Measurements from ENCODE around the gene PBX1. TPM values are rescaled to one million over a fixed set of nuclear protein-coding genes. Genes with fewer than 3 reads are reported as not detected.

PBX1 gene
- total RNA-seq, 1 donor: 4.2 TPM

- no peaks in the 10 kb centered on the region for H3K27me3 ChIP-seq (ENCODE audit: insufficient read depth, low read length)
- H3K4me3 ChIP-seq (ENCODE audit: low read length): no peak overlapping the region
- no peaks in the 10 kb centered on the region for H3K9me3 ChIP-seq (ENCODE audit: low read depth, low read length)
- no peaks in the 10 kb centered on the region for H3K4me1 ChIP-seq (ENCODE audit: insufficient read depth, low read length)
Measured at GRCh38 chr1:164769486-164770130, 210.6 kb downstream of the PBX1 start.

GRCh38 chr1:164770131-164770529 is 211.1 kb downstream of the PBX1 start:
- H3K9me3 ChIP-seq (ENCODE audit: low read depth, low read length): no peaks in the 10 kb centered on the region
- H3K4me1 ChIP-seq (ENCODE audit: insufficient read depth, low read length): no peaks in the 10 kb centered on the region
- no peak overlapping the region for H3K4me3 ChIP-seq (ENCODE audit: low read length)
- no peaks in the 10 kb centered on the region for H3K27me3 ChIP-seq (ENCODE audit: insufficient read depth, low read length)

DNA sequence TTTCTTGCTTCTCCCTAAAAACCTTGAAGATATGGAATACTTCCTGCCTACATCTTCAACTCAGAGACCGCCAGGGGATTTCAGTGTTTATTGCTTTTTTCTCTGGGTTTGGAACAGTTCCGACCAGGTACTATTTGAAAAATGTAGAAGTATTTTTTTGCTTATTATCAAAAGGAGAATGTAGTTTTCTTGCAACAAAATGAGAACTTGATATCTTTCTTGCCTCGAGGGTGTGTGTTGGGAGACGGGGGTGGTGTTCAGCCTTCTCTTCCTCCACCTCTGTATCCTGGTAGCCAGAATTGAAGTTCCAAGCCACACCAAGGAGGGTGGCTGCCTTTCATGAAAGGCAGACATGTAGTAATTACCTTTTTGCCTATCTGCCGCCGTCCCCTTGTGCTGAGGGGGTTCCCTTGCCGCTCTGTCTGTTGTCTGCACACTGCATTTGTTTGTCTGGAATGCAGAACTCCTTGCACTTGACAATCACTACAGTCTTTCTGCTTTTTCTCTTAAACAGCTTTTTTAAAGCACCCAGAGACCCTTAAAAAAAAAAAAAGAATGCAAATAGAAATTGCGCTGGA is 212.1 kb downstream of the PBX1 start:
- no peaks in the 10 kb centered on the region for H3K9me3 ChIP-seq (ENCODE audit: low read depth, low read length)
- H3K4me3 ChIP-seq (ENCODE audit: low read length): no peak overlapping the region
- H3K4me1 ChIP-seq (ENCODE audit: insufficient read depth, low read length): no peaks in the 10 kb centered on the region
- no peaks in the 10 kb centered on the region for H3K27me3 ChIP-seq (ENCODE audit: insufficient read depth, low read length)

- H3K4me3 ChIP-seq (ENCODE audit: low read length): no peak overlapping the region
- H3K27me3 ChIP-seq (ENCODE audit: insufficient read depth, low read length): no peaks in the 10 kb centered on the region
- no peaks in the 10 kb centered on the region for H3K9me3 ChIP-seq (ENCODE audit: low read depth, low read length)
- no peaks in the 10 kb centered on the region for H3K4me1 ChIP-seq (ENCODE audit: insufficient read depth, low read length)
Measured at GRCh38 chr1:164771619-164772361, 212.8 kb downstream of the PBX1 start.

DNA sequence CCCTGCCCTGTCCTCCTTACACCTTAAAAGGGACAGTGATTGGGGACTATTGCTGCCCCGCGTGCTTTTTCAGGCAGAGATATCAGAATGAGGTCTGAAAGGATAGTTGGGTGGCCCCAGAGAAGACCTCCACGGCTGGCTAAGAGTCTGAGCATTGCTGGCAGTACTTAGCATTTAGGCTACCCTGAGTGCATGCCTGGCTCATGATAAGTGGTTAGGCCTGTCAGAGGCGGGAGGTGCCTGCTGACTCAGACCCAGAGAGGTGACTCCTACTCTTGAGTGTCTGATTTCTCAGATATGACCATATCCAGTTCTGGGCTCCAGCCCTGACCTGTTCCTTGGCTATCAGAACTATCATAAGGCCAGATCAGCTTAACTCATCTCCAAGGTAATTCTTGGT is 213.7 kb downstream of the PBX1 start:
- H3K27me3 ChIP-seq (ENCODE audit: insufficient read depth, low read length): no peaks in the 10 kb centered on the region
- no peak overlapping the region for H3K4me3 ChIP-seq (ENCODE audit: low read length)
- no peaks in the 10 kb centered on the region for H3K4me1 ChIP-seq (ENCODE audit: insufficient read depth, low read length)
- no peaks in the 10 kb centered on the region for H3K9me3 ChIP-seq (ENCODE audit: low read depth, low read length)

DNA sequence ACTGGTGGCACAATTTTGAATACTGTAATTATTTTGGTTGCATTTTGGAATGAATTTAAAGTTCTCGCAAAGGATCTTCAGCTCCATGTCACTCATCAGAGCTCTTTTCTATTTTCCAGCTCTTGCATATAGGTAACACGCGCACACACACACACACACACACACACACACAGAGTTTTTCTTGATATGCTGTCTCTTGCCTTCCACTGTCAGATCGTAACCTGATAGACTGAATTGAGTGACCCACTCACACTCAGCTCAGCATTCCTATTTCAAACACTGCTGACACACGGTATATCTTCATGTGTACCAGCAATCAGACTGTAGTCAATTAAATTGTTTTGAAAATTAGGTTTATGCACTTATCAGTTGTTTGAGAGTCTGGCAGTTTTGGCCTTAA is 214.1 kb downstream of the PBX1 start:
- no peaks in the 10 kb centered on the region for H3K9me3 ChIP-seq (ENCODE audit: low read depth, low read length)
- H3K4me1 ChIP-seq (ENCODE audit: insufficient read depth, low read length): no peaks in the 10 kb centered on the region
- H3K4me3 ChIP-seq (ENCODE audit: low read length): no peak overlapping the region
- no peaks in the 10 kb centered on the region for H3K27me3 ChIP-seq (ENCODE audit: insufficient read depth, low read length)

DNA sequence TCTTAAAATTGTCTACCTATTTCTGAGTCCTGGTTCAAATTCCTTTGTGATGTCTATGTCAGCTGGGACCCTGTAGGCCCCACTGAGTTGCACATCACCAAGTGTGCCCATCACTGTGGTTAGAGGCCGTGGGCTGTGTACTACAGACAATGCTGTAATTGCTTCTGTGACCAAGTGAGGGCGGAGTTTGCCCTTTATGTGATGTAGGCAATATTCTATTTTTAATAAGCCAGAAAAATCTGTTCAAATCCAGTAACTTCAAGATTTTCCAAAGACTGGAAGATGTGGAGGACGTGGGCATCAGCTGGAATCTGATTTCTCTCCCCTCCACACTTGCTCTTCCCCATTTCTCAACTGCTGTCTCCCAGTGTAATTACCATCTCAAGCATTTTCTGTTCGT is 215.4 kb downstream of the PBX1 start:
- Histone ChIP-seq H3K9me3 (ENCODE audit: low read depth, low read length) (no peaks in the 10 kb centered on the region), H3K4me3 (ENCODE audit: low read length) (no peak overlapping the region), H3K4me1 (ENCODE audit: insufficient read depth, low read length) (no peaks in the 10 kb centered on the region), H3K27me3 (ENCODE audit: insufficient read depth, low read length) (no peaks in the 10 kb centered on the region)

GRCh38 chr1:164774819-164775654 is 216.1 kb downstream of the PBX1 start:
- Histone ChIP-seq H3K4me1 (ENCODE audit: insufficient read depth, low read length) (no peaks in the 10 kb centered on the region), H3K4me3 (ENCODE audit: low read length) (no peak overlapping the region)

GRCh38 chr1:164777518-164777917 is 218.5 kb downstream of the PBX1 start:
- no peaks in the 10 kb centered on the region for H3K27me3 ChIP-seq (ENCODE audit: insufficient read depth, low read length)
- H3K4me1 ChIP-seq (ENCODE audit: insufficient read depth, low read length): no peaks in the 10 kb centered on the region
- no peaks in the 10 kb centered on the region for H3K9me3 ChIP-seq (ENCODE audit: low read depth, low read length)

More at GRCh38 chr1:164774819-164775654, 216.1 kb downstream of the PBX1 start:
- Histone ChIP-seq H3K9me3 (ENCODE audit: low read depth, low read length) (no peaks in the 10 kb centered on the region), H3K27me3 (ENCODE audit: insufficient read depth, low read length) (no peaks in the 10 kb centered on the region)

DNA sequence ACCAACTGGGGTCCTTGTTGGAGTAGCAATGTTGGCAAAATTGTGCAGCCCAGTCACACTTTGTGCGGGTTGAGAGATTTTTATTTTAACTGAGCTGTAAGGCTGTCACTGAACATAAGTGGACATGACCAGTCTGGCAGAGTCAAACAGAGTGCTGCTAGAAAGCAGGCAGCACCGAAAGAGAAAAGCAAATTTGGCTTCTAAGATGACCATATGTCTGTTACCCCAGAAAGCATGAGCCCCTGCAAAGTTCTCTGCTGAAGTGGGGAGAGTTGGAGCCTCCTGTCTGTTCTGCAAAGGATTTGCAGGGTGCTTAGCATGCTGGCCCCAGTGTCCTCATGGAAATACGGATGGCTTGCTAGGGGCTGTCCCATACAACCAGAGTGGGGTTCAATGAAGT is 220.4 kb downstream of the PBX1 start:
- Histone ChIP-seq H3K4me1 (ENCODE audit: insufficient read depth, low read length) (no peaks in the 10 kb centered on the region), H3K27me3 (ENCODE audit: insufficient read depth, low read length) (no peaks in the 10 kb centered on the region)

More at GRCh38 chr1:164777518-164777917, 218.5 kb downstream of the PBX1 start:
- no peak overlapping the region for H3K4me3 ChIP-seq (ENCODE audit: low read length)

GRCh38 chr1:164780111-164780812 is 221.3 kb downstream of the PBX1 start:
- no peaks in the 10 kb centered on the region for H3K4me1 ChIP-seq (ENCODE audit: insufficient read depth, low read length)
- no peaks in the 10 kb centered on the region for H3K27me3 ChIP-seq (ENCODE audit: insufficient read depth, low read length)
- no peak overlapping the region for H3K4me3 ChIP-seq (ENCODE audit: low read length)
- no peaks in the 10 kb centered on the region for H3K9me3 ChIP-seq (ENCODE audit: low read depth, low read length)

More for the DNA sequence above, 220.4 kb downstream of the PBX1 start:
- H3K9me3 ChIP-seq (ENCODE audit: low read depth, low read length): no peaks in the 10 kb centered on the region
- H3K4me3 ChIP-seq (ENCODE audit: low read length): no peak overlapping the region

DNA sequence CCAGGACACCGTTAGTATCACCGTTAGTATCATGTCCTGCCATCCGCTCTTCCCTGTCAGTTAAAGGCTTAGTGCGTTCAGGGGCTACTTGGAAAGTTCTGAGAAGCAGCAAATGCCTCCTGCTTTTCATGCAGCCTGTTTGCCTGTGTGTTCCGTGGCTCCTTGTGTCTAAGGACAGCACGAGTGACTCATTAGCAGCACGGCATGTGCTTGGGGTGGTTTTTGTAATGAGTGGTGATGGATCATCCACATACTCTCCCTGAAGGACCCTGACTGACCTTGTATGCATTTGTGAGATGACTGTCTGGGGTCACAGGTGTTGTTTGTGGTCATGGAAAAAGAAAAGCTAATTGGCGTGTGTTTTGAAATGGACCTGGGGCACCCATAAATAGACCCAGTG is 221.9 kb downstream of the PBX1 start:
- no peaks in the 10 kb centered on the region for H3K27me3 ChIP-seq (ENCODE audit: insufficient read depth, low read length)
- no peaks in the 10 kb centered on the region for H3K9me3 ChIP-seq (ENCODE audit: low read depth, low read length)
- H3K4me1 ChIP-seq (ENCODE audit: insufficient read depth, low read length): no peaks in the 10 kb centered on the region
- no peak overlapping the region for H3K4me3 ChIP-seq (ENCODE audit: low read length)

- Histone ChIP-seq H3K27me3 (ENCODE audit: insufficient read depth, low read length) (no peaks in the 10 kb centered on the region), H3K4me3 (ENCODE audit: low read length) (no peak overlapping the region), H3K9me3 (ENCODE audit: low read depth, low read length) (no peaks in the 10 kb centered on the region), H3K4me1 (ENCODE audit: insufficient read depth, low read length) (no peaks in the 10 kb centered on the region)
Measured at GRCh38 chr1:164781972-164782371, 223.0 kb downstream of the PBX1 start.

DNA sequence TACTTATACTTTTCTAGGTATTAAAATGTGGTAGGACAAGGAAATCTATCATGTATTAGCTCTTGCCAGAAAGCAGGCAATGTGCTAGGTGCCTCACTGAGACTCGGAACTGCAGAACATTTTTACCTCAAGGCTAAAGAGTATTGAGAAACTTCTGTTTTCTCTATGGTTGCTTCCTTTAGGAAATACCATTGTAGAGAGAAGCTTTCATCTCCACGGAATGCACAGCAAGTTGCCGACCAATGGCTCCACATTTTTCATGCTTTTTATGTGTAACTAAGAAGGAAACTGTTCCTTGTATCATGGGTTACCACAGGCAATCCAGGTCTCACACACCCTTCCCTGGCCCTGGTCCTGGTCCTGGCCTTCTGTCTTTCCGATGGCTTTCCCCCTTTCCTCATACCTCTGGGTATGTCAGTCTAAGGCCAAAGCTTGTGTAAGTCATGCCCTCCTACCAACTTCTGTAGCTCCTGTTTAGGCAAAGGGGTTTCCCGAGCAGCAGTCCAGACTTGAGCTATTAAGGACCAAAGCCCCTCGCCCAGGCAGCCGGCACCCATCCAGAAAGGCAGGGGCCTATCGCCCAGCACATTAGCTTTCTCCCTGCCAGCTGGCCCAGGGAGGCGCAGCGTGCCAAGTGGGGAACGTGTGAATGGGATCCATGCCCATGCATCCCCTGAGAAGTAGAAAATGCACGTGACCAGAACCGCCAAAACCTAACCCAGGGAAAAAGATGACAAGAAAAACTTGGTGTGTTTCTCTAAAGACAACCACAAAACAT is 225.0 kb downstream of the PBX1 start:
- no peak overlapping the region for H3K4me3 ChIP-seq (ENCODE audit: low read length)
- no peaks in the 10 kb centered on the region for H3K9me3 ChIP-seq (ENCODE audit: low read depth, low read length)
- peaks cover 3% of the 10 kb centered on the region for H3K4me1 ChIP-seq (ENCODE audit: insufficient read depth, low read length)
- H3K27me3 ChIP-seq (ENCODE audit: insufficient read depth, low read length): no peaks in the 10 kb centered on the region

Measured in mononuclear cell (primary cell).